GM21447 (cell line): Measurements from ENCODE around the gene CIRBP.

Experiments used
- ATAC-seq: cut with Tn5 transposase; IDR thresholded peaks from one replicate; pipeline ENCODE4 v1.9.1; 2021; ENCODE audit not compliant: unreplicated experiment

Gene CIRBP

DNA sequence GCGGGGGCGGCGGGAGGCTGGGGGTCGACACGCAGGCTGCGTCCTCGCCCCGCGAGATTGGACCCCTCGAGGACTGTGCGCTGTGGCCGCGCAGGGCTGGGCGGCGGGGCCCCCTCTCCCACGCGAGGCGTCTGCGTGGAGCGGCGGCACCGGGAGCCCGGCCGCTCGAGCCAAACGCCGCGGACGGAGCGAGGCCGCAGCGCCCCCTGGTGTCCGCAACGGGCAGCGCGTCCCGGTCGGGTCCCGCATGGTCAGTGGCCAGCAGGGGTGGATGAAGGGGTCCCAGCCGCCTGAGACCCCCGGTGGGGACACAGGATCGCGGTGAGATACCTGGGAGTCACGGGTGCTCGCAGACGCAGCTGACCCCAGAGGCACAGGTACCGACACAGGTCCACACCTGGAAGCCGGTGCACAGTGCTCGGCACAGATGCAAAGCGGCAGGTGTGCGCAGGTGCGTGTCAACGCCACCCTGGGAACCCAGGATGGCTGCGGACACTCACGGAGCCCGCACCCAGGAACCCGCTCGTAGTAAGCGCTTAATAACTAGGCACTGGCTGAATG, 2.1 kb upstream of the CIRBP start:
- ATAC-seq = no peak

DNA sequence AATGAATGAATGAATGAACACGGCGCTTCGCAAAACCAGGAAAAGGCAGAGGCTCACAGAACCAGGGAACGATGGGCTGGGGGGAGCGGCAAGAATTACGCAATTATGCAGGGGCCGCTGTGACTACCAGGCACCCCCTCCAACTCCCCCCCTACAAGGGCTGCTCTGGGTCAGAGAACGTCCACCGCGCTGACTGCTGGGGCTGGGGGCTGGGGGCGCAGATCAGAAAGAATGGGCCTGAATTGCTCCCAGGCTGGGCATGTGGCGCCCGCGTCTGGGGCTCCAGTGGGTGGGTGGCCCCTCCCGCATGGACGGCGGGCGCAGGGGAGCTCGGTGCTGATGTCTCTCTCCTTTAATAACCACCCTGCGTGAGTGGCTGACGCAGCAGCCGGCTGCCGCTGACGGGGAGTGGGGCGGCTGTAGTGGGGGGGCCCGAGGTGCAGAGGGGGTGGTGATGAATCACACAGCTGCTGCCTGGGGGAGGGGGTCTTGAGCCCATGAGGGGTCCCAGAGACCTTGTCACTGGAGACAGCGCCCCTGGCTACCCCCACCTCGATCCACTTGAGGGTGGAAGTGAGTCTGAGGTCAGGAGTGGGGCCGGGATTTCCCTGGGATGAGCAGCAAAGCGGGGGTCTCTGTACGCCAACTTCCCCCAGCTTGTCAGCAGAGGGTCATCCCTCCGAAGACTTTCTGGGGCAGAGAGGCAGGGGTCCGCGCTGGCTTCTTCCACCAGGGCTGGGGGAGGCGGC, 1.5 kb upstream of the CIRBP start:
- ATAC-seq = no peak

DNA sequence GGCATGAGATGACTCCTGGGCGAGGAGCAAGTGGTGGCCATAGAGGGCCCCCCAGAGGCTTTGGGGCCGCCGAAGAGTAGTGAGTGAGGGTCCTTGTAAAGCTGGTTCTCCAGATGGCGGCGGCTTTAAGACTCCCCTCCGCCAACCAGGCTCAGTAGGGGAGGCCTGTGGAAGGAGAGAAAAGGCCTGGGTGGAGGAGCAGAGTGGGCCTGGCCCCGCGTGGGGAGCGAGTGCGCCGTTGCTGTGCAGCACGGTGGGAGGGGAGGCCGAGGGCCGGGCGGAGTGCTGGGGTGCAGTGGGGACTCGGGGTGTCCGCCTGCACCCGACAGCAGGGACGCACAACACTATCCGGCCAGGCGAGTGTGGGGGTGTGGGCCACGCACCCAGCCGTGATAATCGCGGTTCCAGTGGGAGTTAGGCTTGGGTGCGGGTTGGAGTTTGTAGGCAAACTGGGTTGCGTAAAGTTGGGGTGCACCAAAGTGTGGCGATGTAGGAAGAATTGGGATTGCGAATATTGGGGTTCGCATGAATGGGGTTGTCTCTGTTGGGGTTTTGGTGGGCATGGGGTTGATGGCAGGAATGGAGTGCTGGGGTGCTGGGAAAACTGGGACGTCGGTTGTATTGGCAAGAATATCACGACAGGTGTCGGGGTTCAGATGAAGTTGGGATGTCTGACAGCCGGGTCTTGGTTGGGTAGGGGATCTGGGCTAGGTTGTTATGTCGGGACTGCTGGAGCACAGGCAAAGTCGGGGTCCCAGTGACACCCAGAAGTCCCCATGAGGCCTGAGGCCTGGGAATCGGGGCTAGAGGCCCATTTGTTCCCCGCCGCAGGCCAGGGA, 687 bp upstream of the CIRBP start:
- no peak for ATAC-seq

DNA sequence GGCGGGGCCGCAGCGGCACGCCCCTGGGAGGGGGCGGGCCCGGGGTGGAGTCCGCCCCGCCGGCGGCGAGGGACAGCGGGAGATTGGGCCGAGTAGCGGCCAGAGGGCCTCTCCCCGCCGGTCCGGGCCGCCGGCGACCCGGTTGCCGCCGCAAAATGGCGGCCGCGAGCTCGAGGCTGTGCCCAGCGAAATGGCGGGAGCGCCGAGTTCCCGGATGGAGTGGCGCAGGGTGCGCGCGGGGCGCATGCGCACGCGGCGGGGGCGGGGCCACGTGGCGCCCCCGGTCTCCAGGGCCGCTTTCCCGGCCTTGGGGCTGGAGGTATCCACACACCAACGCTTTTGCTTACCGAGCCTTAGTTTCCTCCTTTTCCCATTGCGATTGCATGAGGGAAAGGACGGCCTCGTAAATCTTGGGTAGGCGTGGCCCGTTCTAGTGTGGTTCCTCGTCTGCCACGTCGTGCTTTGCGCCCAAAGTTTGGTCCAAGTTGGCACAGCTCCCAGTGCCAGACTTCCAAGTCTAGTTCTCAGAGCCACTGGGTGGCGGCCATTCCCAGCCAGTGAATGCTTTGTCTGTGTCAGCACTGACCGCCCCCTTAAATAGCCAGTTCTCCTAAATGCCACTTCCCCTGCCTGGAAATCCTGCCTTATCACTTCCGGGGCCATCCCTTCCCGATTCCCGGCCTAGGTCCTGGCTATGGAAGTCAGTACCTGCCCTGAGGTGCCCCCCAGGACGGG, 513 bp downstream of the CIRBP start:
- peak; percentile 20 for ATAC-seq

DNA sequence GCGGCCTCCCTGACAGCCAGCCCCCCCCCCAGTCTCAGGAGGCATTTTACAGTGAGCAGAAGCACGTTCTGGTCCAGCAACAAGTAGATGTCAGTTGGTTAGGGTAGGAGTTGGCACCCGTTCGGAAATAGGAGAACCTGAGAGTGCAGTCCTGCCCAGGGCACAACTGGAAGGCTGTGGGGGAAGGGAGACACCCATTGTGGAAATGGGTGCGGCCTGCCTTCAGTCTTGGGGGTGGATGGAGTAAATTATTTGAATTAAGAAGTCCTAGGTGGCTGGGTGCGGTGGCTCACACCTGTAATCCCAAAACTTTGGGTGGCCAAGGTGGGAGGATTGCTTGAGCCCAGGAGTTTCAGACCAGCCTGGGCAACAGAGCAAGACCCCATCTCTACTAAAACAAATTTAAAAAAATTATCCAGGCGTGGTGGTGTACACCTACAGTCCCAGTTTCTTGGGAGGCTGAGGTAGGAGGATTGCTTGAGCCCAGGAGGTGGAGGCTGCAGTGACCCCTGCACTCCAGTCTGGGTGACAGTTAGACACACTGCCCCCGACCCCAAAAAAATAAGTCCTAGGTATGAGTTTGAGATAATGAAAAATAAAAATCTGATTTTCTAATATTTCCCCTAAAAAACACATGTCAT, 1.2 kb downstream of the CIRBP start:
- ATAC-seq = no peak

DNA sequence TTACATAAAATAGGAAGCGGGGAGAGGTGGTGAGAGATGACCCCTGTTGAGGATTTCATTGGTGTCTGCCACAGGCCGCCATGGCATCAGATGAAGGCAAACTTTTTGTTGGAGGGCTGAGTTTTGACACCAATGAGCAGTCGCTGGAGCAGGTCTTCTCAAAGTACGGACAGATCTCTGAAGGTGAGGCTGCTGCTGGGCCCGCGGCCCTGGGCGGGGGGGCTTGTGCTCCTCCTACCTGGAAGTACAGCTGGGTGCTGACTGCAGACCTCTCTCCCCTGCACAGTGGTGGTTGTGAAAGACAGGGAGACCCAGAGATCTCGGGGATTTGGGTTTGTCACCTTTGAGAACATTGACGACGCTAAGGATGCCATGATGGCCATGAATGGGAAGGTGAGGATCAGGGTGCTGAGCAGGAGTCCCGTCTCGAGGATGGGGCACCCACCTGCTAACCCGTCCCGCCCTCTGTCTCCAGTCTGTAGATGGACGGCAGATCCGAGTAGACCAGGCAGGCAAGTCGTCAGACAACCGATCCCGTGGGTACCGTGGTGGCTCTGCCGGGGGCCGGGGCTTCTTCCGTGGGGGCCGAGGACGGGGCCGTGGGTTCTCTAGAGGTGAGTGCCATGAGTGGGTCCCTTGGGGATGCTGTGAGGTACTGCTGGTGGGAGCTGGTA, 1.9 kb downstream of the CIRBP start:
- no peak for ATAC-seq

DNA sequence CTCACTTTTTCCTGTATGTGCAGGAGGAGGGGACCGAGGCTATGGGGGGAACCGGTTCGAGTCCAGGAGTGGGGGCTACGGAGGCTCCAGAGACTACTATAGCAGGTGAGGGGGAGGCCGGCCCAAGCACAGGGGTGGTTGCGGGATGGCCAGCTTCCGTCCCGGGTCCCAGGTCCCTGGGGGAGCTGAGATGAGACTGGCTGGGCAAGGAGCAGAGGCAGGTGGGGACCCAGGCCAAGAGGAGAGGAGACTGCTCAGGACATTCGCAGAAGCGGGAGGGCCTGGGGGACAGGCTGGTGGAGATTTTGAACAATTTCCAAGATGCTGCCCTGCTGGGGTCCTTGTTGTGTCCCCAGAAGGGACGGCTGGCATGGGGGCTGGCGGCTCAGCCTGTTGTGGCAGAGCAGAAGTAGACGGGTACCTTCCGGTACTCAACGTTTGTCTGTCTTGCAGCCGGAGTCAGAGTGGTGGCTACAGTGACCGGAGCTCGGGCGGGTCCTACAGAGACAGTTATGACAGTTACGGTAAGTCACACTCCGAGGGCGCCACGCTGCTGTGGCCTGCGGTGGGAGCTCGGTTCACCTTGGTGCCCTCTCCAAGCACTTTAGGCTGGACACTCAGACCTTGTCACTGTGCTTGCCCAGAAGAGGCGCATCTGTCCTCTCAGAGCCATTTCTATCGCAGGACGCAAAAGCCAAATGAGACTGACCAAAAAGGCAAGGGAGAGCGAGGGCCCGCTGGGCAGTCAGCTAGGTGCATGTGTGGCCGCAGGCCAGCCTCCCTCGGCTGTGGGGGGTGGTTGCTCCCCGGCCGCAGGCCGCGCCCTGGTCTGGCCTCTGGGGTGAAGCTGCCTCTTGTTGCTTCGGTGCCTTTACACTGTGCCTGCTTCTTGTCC, 2.6 kb downstream of the CIRBP start:
- ATAC-seq = no peak

DNA sequence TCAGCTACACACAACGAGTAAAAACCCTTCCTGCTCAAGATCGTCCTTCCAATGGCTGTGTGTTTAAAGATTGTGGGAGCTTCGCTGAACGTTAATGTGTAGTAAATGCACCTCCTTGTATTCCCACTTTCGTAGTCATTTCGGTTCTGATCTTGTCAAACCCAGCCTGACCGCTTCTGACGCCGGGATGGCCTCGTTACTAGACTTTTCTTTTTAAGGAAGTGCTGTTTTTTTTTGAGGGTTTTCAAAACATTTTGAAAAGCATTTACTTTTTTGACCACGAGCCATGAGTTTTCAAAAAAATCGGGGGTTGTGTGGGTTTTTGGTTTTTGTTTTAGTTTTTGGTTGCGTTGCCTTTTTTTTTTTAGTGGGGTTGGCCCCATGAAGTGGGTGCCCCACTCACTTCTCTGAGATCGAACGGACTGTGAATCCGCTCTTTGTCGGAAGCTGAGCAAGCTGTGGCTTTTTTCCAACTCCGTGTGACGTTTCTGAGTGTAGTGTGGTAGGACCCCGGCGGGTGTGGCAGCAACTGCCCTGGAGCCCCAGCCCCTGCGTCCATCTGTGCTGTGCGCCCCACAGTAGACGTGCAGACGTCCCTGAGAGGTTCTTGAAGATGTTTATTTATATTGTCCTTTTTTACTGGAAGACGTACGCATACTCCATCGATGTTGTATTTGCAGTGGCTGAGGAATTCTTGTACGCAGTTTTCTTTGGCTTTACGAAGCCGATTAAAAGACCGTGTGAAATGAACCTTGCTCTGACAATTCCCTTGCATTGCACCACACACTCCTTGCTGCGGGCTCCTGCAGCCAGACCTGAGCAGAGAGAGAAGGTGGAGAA, 3.5 kb downstream of the CIRBP start:
- no peak for ATAC-seq

DNA sequence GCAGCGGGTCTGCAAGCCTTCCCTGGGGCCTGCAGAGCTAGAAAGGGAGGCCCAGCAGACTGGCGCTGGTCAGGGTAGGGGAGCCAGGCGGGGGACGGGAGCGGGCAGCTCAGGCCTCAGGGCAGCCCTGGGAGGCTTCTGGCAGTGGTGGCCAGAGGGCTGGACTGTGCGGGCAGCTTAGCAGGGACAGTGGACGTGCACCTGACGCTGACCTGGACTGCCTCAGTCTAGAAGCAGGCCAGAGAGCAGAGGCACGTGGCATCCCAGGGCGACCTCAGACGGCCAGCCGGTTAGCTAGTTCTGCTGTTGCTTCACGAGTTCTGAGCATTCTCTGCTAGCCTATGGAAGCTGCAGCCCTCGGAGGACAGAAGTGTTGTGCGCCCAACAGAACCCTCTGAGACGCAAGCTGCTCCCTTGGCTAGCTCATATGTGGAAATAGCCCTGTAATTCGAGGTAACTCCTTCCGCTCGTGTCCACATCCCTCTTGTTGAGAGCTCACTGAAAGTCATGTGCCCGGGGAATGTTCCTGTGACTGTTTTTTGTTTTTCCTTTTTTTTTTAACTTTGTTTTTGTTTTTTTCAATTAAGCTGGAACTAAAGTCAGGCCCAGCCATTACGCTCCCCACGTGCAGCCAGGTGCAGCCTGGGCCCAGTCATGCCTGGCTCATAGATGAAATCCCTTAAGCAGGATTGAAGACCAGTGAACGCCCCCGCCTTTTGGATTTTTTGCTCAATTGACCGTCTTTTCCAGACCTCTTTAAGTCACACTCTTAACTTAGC, 4.3 kb downstream of the CIRBP start:
- ATAC-seq = no peak

DNA sequence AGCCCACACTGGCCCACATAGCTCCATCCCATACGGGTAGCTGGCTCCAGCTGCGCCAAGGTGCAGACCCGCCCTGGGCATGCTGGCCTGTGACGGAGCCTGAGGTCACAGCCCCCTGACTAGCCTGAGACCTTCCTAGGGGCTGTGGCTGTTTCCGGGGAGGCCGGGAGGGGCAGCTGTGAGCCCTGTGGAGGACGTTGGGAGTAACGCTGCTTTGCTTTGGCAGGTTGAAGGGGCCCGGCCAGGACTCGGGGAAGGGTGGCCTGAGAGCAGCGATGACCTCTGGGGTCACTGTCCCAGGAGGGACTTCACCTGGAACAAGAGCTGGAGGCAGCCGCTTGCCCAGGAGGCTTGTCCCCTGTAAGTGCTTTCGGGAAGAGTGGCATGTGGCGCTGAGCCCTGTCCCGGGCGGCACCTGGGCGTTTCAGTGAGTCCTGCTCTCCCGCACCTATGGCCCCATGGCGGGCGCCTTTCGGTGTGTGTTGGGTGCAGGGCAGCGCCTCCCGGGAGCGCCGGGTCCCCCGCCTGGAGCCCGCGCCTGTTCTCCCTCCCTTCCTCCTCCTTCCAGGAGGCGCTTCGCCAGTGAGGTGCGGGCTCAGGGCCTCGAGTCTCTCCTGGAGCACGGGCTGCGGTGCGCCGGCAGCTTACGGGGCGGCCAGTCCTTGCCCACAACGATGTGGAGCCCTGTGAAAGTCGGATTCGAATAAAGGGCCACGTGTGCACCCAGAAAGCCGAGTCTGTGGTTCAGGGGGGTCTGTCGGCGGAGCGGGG, 5.1 kb downstream of the CIRBP start:
- no peak for ATAC-seq

DNA sequence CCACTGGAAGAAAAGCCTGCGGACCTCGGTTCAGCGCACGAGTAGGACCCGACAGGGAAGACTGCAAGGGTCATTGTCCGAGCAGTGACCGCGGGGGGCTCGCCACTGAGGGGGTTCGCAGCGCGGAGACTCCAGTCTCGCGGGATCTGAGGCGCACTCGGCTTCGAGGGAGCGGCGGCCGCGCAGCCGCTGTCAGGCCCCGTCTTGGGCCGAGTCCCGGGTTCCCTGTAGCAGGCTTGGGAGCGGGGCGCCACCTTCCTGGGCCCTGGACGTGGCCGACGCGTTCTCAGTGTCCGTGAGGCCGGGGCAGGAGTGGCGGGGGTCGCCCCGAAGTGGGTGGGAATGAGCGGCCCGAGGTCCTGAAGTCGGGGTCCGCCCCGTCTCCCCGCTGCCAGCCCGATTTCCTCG, 5.7 kb downstream of the CIRBP start:
- ATAC-seq = no peak

DNA sequence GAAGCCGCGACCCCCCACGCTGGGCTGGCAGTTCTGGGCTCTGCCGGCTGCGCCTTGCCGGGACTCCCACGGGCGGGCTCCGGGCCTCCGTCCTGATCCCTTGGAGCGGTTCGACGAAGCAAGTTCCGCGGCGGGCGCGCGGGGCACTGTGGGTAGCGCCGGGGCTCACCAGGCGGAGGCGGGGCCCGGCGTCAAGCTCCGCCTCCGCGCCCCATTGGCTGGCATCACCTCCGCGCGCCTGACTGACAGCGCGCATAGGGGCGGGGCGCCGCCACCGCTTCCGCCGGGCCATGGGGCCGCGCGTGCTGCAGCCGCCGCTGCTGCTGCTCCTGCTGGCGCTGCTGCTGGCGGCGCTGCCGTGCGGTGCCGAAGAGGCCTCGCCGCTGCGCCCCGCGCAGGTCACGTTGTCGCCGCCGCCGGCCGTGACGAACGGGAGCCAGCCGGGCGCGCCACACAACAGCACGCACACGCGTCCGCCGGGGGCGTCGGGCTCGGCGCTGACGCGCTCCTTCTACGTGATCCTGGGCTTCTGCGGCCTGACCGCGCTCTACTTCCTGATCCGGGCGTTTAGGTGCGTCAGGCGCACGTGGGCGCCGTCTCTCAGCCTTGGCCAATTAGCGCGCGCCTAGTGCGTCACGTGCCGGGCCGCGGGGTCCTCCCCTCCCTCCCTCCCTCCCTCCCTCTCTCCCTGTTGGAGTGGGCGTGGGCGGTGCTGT, 6.3 kb downstream of the CIRBP start, which contains the start of gene FAM174C:
TSS of gene FAM174C (plus strand) at position 271 of the 716 bp plus-strand sequence. CDS start at position 291, 20 bp downstream.
- peak; percentile 68 for ATAC-seq

DNA sequence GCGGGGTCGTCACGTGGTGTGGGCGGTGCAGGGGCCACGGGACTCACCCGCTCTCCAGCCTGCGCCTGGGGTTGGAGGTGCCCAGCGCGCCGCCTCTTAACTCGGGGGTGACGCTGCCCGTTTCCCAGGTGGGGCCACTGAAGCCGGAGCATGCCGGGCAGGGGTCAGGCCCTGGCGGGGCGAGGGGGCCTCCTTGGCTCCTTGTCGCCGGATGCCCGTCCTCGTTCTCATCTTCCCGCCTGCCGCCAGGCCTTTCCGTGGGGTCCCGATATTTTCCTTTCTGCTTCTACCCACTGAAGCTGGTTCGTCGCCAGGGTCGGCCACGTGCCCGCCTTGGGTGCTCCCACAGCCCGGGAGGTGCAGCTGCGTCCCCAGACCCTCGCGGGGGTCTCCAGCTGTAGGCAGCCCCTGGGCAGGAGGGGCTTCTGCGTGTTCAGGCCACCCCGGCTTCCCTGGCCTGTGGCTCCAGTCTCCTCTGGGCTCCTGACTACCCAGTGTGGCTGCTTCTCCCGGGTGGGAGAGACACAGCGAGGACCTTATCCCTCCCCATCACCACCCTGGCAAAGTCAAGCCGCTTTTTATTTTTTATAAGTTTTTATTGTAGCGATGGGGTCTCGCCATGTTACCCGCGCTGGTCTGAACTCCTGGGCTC, 7.0 kb downstream of the CIRBP start:
- no peak for ATAC-seq

DNA sequence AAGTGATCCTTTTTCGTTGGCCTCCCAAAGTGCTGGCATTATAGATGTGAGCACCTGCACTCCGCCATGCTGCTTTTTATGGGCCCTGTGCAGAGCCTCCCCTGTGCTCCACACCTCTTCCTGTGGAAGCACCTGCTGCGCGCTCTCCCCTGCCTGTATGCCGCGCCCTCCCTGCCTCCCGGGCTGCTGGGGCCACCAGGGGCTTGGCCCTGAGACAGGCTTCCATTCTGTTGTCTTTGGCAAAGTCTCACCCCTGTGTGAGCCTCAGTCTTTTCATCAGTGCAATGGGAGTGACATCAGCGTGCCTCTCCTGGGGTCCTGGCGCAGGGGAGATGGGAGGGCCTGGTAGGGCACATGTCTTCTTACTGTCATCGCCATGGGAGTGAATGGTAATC, 7.5 kb downstream of the CIRBP start:
- no peak for ATAC-seq

DNA sequence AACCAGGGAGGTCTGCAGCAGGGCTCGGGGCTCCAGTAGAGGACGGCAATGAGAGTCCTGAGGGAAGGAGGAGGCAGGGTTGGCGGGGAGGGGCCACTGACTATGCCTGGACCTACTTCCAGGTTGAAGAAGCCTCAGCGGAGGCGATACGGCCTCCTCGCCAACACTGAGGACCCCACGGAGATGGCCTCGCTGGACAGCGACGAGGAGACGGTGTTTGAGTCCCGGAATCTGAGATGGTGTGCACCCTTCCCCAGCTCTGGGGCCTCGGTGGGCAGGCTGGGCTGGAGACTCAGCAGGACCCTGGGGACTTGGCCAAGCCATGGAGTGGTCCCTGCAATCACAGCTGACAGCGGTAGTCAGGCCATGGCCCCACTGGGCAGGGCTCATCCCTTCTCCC, 7.9 kb downstream of the CIRBP start:
- ATAC-seq = no peak

DNA sequence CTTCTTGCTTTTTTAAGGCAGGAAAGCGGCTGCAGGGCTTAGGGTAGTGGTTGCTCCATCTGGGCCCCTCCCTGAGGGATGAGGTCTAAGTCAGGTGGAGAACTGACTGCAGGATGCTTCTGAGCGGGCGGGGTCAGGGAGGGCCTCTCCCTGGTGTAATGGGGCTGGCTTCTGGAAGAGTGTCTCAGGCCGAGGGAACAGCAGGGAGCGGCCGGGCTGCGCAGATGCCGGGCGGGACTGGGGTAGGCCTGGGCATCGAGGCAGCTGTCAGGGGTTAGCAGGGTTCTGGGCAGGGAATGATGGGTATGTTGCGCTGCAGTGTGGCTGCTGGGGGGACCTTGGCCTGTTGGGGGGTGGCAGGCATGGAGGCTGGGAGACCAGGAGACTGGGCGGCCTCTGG, 8.9 kb downstream of the CIRBP start:
- ATAC-seq = no peak
